ENCODE results near the gene CAVIN1.
"Not testable (repeated sequence)": the region's sequence is repeated elsewhere in the genome, so short reads cannot be mapped to it uniquely, and the experiment has no call there.

Gene CAVIN1

GRCh38 chr17:42438600-42439567 is 15.8 kb upstream of the CAVIN1 start:
- in situ Hi-C loops (cut with HindIII; ENCODE audit: low pct_ligation_motif_present, low pct_unique_long_range_greater_than_20kb, low sequenced_read_pairs), result no loop called here
- DNase-seq, result peak; percentile 56

DNA sequence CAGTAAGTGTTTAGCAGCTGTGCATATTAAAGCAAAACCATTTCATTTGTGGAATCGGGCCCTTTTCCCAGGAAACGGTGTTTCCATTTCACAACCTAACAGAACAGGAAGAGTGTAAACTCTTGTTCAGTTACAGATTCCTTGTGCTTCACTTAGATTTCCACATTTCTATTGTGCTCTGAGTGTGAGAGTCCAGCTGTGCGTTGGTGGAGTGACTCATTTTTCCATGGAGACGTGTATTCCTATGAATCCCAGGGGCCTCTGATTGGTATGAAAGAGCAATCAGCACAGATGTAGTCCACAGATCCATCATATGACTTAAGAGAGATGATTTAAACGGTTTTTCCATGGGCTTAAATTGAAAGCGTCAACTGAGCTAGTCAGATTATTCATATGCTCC is 13.3 kb upstream of the CAVIN1 start:
- DNase-seq, result no peak
- in situ Hi-C loops (cut with HindIII; ENCODE audit: low pct_ligation_motif_present, low pct_unique_long_range_greater_than_20kb, low sequenced_read_pairs), result no loop called here

- in situ Hi-C loops (cut with HindIII; ENCODE audit: low pct_ligation_motif_present, low pct_unique_long_range_greater_than_20kb, low sequenced_read_pairs), result no loop called here
- no peak for DNase-seq
Measured at GRCh38 chr17:42431758-42432161, 8.7 kb upstream of the CAVIN1 start.

DNA sequence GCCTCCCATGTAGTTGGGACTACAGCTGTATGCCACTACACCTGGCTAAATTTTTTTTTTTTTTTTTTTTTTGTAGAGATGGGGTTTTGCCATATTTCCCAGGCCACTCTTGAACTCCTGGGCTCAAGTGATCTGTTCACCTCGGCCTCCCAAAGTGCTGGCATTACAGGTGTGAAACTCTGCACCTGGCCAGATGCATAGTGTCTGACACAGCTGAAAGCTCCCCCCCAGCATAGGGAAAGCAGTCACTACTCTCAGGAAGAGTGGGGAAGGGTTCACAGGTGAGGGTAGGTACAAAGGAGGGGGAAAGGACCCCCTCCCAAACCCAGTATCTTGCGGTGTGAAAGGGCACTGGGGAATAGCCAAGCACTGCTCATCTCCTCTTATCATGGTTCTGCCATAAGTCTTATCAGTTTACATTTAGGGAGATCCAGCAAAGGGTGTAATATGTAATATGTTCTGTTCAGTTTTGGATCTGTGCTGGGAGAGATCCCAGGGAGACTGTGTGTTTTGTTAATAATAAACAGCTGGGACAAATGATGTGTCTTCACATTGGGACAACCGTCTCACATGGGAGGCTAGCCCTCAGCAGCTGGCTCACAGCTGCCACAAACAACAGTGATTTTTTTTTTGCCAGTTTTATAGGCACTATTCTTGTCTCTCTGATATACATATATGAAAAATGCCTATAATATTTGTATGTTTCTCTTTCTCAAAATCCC is 6.8 kb upstream of the CAVIN1 start:
- DNase-seq, result no peak
- in situ Hi-C loops (cut with HindIII; ENCODE audit: low pct_ligation_motif_present, low pct_unique_long_range_greater_than_20kb, low sequenced_read_pairs), result no loop called here

GRCh38 chr17:42428141-42428944 is 5.3 kb upstream of the CAVIN1 start:
- peak; percentile 99 for DNase-seq
- in situ Hi-C loops (cut with HindIII; ENCODE audit: low pct_ligation_motif_present, low pct_unique_long_range_greater_than_20kb, low sequenced_read_pairs), result no loop called here

- no peak for DNase-seq
- in situ Hi-C loops (cut with HindIII; ENCODE audit: low pct_ligation_motif_present, low pct_unique_long_range_greater_than_20kb, low sequenced_read_pairs), result no loop called here
Measured at GRCh38 chr17:42424991-42425610, 2.0 kb upstream of the CAVIN1 start.

GRCh38 chr17:42423766-42424165 is 710 bp upstream of the CAVIN1 start:
- DNase-seq, result no peak
- in situ Hi-C loops (cut with HindIII; ENCODE audit: low pct_ligation_motif_present, low pct_unique_long_range_greater_than_20kb, low sequenced_read_pairs), result no loop called here

DNA sequence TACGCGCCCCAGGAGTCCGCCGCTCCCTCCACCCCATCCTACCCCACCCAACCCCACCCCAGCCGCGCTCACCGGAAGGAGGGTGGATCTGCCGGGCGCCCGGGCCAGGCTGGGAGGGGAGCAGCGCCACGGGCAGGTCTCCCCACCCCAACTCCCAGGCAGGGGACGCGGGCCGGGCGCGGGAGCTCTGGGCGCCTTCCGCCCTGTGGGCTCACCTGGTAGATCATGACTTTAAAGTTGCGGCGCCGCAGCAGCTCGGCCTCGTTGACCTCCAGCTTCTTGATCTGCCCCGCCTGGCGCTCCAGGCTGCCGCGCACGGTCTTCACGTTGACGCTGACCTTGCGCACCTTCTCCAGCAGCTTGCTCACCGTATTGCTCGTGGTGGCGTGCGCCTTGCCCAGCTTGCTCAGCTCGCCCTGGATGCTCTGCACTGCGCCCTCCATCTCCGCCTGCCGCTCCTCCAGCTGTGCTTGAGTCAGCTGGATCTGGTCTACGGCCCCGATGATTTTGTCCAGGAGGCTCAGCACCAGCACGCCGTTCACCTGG is 571 bp downstream of the CAVIN1 start:
- in situ Hi-C loops (cut with HindIII; ENCODE audit: low pct_ligation_motif_present, low pct_unique_long_range_greater_than_20kb, low sequenced_read_pairs), result no loop called here
- DNase-seq, result peak; percentile 38

- in situ Hi-C loops (cut with HindIII; ENCODE audit: low pct_ligation_motif_present, low pct_unique_long_range_greater_than_20kb, low sequenced_read_pairs), result no loop called here
Measured at GRCh38 chr17:42421507-42422338, 1.3 kb downstream of the CAVIN1 start.

DNA sequence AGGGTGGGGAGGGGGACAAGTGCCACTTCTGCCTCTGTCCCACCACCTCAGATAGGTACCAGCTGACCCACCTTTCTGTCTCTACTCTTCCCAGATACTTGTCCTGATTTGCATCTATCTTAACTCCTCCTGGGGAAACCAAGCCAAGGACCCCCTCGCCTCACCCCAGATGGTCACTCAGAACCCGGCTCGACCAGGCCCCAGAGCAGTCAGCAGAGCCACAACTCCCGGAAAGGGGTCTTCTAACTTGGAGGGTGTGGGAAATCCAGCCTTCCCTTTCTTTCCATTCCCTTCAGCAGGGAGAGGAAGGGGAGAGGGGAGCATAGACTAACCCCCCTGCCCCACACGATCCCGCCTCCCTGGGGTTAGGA is 1.9 kb downstream of the CAVIN1 start:
- DNase-seq, result no peak
- in situ Hi-C loops (cut with HindIII; ENCODE audit: low pct_ligation_motif_present, low pct_unique_long_range_greater_than_20kb, low sequenced_read_pairs), result no loop called here

More at GRCh38 chr17:42421507-42422338, 1.3 kb downstream of the CAVIN1 start:
- DNase-seq, result peak; percentile 75

- DNase-seq; in situ Hi-C loops (cut with HindIII; ENCODE audit: low pct_ligation_motif_present, low pct_unique_long_range_greater_than_20kb, low sequenced_read_pairs): not testable (repeated sequence)
Measured at GRCh38 chr17:42417981-42418380, 5.1 kb downstream of the CAVIN1 start.

- in situ Hi-C loops (cut with HindIII; ENCODE audit: low pct_ligation_motif_present, low pct_unique_long_range_greater_than_20kb, low sequenced_read_pairs), result no loop called here
- no peak for DNase-seq
Measured at GRCh38 chr17:42414704-42415409, 8.2 kb downstream of the CAVIN1 start.

DNA sequence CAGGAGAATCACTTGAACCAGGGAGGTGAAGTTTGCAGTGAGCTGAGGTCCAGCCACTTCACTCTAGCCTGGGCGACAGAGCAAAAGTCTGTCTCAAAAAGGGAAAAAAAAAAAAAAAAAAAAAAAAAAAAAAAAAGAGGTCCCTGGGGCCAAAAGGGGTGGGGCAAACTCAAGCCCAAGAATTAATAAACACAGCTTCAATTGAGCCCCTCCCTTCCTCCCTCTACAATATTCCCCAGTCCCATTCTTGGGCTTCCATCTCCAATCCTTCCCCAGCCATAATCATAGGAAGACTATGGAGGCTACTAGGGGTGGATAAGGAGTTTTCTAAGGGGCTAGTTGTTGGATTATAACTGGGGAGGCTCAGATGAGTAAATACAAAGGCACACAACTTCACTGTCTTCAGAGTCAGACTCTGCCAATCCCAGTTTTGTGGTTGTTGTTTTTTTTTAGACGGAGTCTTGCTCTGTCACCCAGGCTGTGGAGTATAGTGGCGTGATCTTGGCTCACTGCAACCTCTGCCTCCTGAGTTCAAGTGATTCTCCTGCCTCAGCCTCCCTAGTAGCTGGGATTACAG is 9.5 kb downstream of the CAVIN1 start:
- in situ Hi-C loops (cut with HindIII; ENCODE audit: low pct_ligation_motif_present, low pct_unique_long_range_greater_than_20kb, low sequenced_read_pairs), result no loop called here
- no peak for DNase-seq

DNA sequence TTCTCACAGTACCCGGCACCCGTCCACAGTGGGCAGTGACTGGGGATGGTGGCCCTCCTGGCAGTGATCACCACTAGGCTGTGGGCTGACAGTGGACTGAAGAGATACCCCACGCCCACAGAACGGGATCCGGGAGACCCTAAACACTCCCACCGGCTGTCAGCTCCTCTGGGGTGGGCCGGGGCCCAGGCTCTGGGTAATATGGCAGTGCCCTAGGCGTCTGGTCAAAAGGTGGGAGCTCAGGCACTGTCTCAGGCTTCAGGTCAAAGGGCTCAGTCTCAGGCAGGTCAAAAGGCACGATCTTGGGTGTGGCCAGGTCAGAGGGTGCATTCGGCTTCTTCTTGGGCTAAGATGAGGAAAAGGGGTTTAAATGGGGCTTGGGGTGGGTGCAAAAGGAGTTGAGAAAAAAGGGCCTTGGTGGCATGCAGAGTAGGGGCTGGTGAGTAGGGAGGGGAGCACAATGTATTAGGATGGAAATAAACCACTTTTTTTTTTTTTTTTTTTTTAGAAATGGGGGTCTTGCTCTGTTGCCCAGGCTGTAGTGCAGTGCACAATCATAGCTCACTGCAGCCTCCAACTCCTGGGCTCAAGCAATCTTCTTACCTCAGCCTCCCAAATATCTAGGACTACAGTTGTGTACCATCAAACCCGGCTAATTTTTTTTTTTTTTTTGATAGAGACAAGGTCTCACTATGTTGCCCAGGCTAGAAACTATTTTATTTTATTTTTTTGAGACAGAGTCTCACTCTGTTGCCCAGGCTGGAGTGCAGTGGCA is 11.0 kb downstream of the CAVIN1 start:
- in situ Hi-C loops (cut with HindIII; ENCODE audit: low pct_ligation_motif_present, low pct_unique_long_range_greater_than_20kb, low sequenced_read_pairs), result no loop called here
- DNase-seq, result no peak

- no peak for DNase-seq
- in situ Hi-C loops (cut with HindIII; ENCODE audit: low pct_ligation_motif_present, low pct_unique_long_range_greater_than_20kb, low sequenced_read_pairs), result no loop called here
Measured at GRCh38 chr17:42411361-42411760, 11.7 kb downstream of the CAVIN1 start.

DNA sequence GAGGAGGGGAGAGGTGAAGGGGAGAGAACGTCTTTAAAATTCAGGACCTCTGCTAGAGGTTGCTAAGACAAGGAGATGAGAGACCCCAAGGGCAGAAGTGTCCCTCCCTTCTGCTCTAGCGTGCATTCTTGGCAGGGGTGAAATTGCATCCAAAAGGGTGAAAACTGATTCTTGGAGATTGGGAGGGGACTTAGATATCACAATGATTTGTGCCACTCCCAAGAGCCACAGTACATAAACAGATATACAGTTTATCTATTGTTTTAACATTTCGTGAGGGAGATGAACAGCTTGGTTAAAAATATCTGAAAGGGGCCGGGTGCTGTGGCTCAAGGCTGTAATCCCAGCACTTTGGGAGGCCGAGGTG is 12.8 kb downstream of the CAVIN1 start:
- no peak for DNase-seq
- in situ Hi-C loops (cut with HindIII; ENCODE audit: low pct_ligation_motif_present, low pct_unique_long_range_greater_than_20kb, low sequenced_read_pairs), result no loop called here
